Tibial artery (tissue), 4 donors: ENCODE data around the gene PCGF2.
"Not testable (repeated sequence)": the region's sequence is repeated elsewhere in the genome, so short reads cannot be mapped to it uniquely, and the experiment has no call there.

Experiments used
- DNase-seq, 2 donors: peaks; one replicate each; pipeline ENCODE4 v3.0.0-alpha.2; 2019
- H3K27ac ChIP-seq, 2 donors: fragments of 200-600 bp; sonication (generic) in 1 of 2; 1 replicate in 1 of 2; 2 replicates in 1 of 2; pipeline ENCODE4 v1.5.1; 2018 to 2019; ENCODE audit warnings: mild to moderate bottlenecking in 1 of 2
- H3K27me3 ChIP-seq, 2 donors: fragments of 200-600 bp; sonication (generic) in 1 of 2; one replicate each; pipeline versions ENCODE4 v1.5.1 to v1.6.0; 2016 to 2019
- H3K36me3 ChIP-seq, 3 donors: fragments of 200-600 bp; sonication (generic) in 2 of 3; one replicate each; pipeline ENCODE4 v1.5.1; 2016 to 2019; ENCODE audit warnings: mild to moderate bottlenecking in 2 of 3
- H3K4me1 ChIP-seq, 4 donors: fragments of 200-600 bp; sonication (generic) in 2 of 4; 1 replicate in 3 of 4; 2 replicates in 1 of 4; pipeline ENCODE4 v1.5.1; 2016 to 2019
- H3K4me3 ChIP-seq, 2 donors: fragments of 200-600 bp; sonication (generic) in 1 of 2; 1 replicate in 1 of 2; 2 replicates in 1 of 2; pipeline ENCODE4 v1.5.1; 2018 to 2019; ENCODE audit warnings: mild to moderate bottlenecking in 2 of 2
- H3K9me3 ChIP-seq, 3 donors: fragments of 200-600 bp; sonication (generic) in 1 of 3; one replicate each; pipeline ENCODE4 v1.5.1; 2016 to 2019
- CTCF ChIP-seq, 2 experiments: fragments of 200-600 bp in 1 of 2; fragments of 450-650 bp in 1 of 2; IDR thresholded peaks; one replicate each; pipeline ENCODE4 v1.5.1; 2017 to 2019; ENCODE audit warnings: antibody characterized with exemption in 2 of 2, mild to moderate bottlenecking in 1 of 2, moderate library complexity in 1 of 2
- intact Hi-C: fragments of 100-400 bp; cut with DNase I; formaldehyde crosslinking; loops from one replicate; pipeline ENCODE4 v1.15.0; 2023; ENCODE audit warnings: low total_unique reads

PCGF2 gene

GRCh38 chr17:38791162-38791561, 43.0 kb upstream of the PCGF2 start:
- no peak for TF ChIP-seq CTCF (IDR thresholded peaks at IDR 0.05)
- intact Hi-C loops = no loop called here
- Histone ChIP-seq H3K27ac (no peak overlapping the region), H3K36me3 (peaks cover 9 to 29% (median 10%) of the 10 kb centered on the region in 3 donors), H3K27me3 (no peaks in the 10 kb centered on the region), H3K4me3 (no peak overlapping the region), H3K9me3 (no peaks in the 10 kb centered on the region), H3K4me1 (peaks cover 0 to 39% (median 17%) of the 10 kb centered on the region in 4 donors)
- no peak for DNase-seq

DNA sequence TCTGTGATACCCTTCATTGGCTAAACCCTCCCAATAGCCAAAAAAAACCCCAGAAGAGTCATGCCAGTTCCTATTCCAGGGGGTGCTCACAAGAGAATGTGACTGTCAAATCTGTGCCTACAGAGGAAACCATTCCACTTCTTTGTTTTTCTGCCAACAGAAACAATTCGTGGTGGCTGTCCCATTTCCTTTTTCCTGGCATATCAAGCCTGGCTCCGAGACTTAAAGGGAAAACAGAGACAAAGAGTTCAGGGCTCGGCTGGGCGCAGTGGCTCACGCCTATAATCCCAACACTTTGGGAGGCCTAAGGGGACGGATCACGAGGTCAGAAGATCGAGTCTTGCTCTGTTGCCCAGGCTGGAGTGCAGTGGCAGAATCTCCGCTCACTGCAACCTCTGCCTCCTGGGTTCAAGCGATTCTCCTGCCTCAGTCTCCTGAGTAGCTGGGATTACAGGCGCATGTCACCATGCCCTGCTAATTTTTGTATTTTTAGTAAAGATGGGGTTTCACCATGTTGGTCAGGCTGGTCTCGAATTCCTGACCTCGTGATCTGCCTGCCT, 42.1 kb upstream of the PCGF2 start:
- intact Hi-C loops, H3K9me3 ChIP-seq, H3K27me3 ChIP-seq, H3K4me3 ChIP-seq, DNase-seq: not testable (repeated sequence)
- Histone ChIP-seq H3K36me3 (peaks cover 18 to 30% (median 19%) of the 10 kb centered on the region in 3 donors), H3K4me1 (peaks cover 0 to 30% (median 12%) of the 10 kb centered on the region in 4 donors), H3K27ac (peak overlapping the region in 1 of 2 donors; percentile 15)

GRCh38 chr17:38789185-38789584, 41.0 kb upstream of the PCGF2 start:
- Histone ChIP-seq H3K4me1 (peaks cover 0 to 27% (median 12%) of the 10 kb centered on the region in 4 donors), H3K27ac (no peak overlapping the region), H3K4me3 (no peak overlapping the region), H3K9me3 (no peaks in the 10 kb centered on the region), H3K36me3 (peaks cover 28 to 39% (median 28%) of the 10 kb centered on the region in 3 donors), H3K27me3 (no peaks in the 10 kb centered on the region)
- intact Hi-C loops = no loop called here
- DNase-seq = no peak
- no peak for TF ChIP-seq CTCF (IDR thresholded peaks at IDR 0.05)

DNA sequence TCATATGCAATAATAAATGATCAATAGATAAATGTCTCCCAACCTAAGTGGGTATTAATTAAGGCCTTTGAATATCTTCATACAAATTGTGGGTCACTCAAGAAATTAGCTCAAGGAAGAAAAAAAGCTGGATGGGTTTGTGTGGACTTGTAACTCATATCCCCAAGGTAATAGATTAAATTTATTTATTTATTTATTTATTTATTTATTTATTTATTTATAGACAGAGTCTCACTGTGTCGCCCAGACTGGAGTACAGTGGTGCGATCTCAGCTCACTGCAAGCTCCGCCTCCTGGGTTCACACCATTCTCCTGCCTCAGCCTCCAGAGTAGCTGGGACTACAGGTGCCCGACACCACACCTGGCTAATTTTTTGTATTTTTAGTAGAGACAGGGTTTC, 39.9 kb upstream of the PCGF2 start:
- H3K27ac ChIP-seq, H3K9me3 ChIP-seq, H3K4me3 ChIP-seq, H3K27me3 ChIP-seq, DNase-seq, intact Hi-C loops: not testable (repeated sequence)
- H3K36me3 ChIP-seq = peaks cover 38 to 51% (median 40%) of the 10 kb centered on the region in 3 donors
- peaks cover 0 to 27% (median 12%) of the 10 kb centered on the region in 4 donors for H3K4me1 ChIP-seq

GRCh38 chr17:38786372-38786771, 38.2 kb upstream of the PCGF2 start:
- peaks cover 50 to 56% (median 56%) of the 10 kb centered on the region in 3 donors for H3K36me3 ChIP-seq
- no peak overlapping the region for H3K4me3 ChIP-seq
- no peaks in the 10 kb centered on the region for H3K9me3 ChIP-seq
- peaks cover 0 to 27% (median 10%) of the 10 kb centered on the region in 4 donors for H3K4me1 ChIP-seq
- H3K27ac ChIP-seq = no peak overlapping the region
- DNase-seq = no peak
- intact Hi-C loops = no loop called here
- no peaks in the 10 kb centered on the region for H3K27me3 ChIP-seq
- TF ChIP-seq CTCF (IDR thresholded peaks at IDR 0.05) = no peak

DNA sequence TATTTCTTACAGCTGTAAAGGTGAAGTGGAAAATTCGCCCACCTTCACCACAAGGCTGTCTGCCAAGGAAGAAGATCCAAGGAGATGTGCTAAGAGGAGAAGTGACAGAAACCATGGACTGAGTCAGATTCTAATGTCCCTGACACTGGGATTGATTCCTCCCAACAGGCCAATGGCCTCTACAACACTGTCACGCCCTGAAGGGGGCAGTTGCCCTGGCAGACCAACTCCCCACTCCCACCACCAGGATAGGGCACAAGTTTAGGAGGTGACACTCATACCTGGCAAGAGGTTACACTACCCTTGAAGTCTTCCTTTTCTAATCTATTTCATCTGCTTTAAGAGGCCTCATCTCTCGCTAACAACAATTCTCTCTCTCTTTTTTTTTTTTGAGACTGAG, 35.1 kb upstream of the PCGF2 start:
- Histone ChIP-seq H3K36me3 (peaks cover 81 to 88% (median 85%) of the 10 kb centered on the region in 3 donors), H3K9me3 (no peaks in the 10 kb centered on the region), H3K4me3 (no peak overlapping the region), H3K27ac (no peak overlapping the region), H3K4me1 (no peaks in the 10 kb centered on the region), H3K27me3 (no peaks in the 10 kb centered on the region)
- DNase-seq = no peak
- no peak for TF ChIP-seq CTCF (IDR thresholded peaks at IDR 0.05)
- intact Hi-C loops = no loop called here
